ENCODE data around the gene ZIC3. TPM values are rescaled to one million over a fixed set of nuclear protein-coding genes. Genes with fewer than 3 reads are reported as not detected.

ZIC3 gene
- total RNA-seq, 2 experiments from 2014 or later = not detected

GRCh38 chrX:137567682-137568232 lies 1.8 kb downstream of the ZIC3 start:
- TF ChIP-seq EZH2phosphoT487 (IDR thresholded peaks at IDR 0.05; ENCODE audit: borderline replicate concordance, low read depth, low read length) (no peak), CTCF (conservative IDR thresholded peaks at IDR 0.05; ENCODE audit: low read length) (no peak)
- Histone ChIP-seq H4K20me1 (ENCODE audit: insufficient read depth, low read length) (no peaks in the 10 kb centered on the region), H3K4me1 (ENCODE audit: insufficient read depth, low read length, poor library complexity, severe bottlenecking) (no peaks in the 10 kb centered on the region), H3K27ac (ENCODE audit: low read depth, low read length, poor library complexity, severe bottlenecking) (no peak overlapping the region), H3K4me2 (ENCODE audit: low read length) (no peak overlapping the region), H3K79me2 (ENCODE audit: insufficient read depth, low read depth, low read length) (no peaks in the 10 kb centered on the region), H3K9me3 (ENCODE audit: low read length) (no peaks in the 10 kb centered on the region), H3K36me3 (ENCODE audit: insufficient read depth, low read length) (no peaks in the 10 kb centered on the region), H3K4me3 (ENCODE audit: low read depth, low read length, poor library complexity, severe bottlenecking) (no peak overlapping the region), H3K9me2 (ENCODE audit: insufficient read depth, low read length) (no peaks in the 10 kb centered on the region), H2AFZ (ENCODE audit: low read length) (no peak overlapping the region)
- POLR2A ChIA-PET = no interaction called here
- intact Hi-C loops (cut with micrococcal nuclease; ENCODE audit: unreplicated experiment) = no loop called here
- no peak for DNase-seq (ENCODE audit: low spot score)
- CTCF ChIA-PET (ENCODE audit: unreplicated experiment) = no interaction called here
- BruUV-seq (replicated peaks) = no TSS peak

GRCh38 chrX:137568741-137569469 lies 3.0 kb downstream of the ZIC3 start:
- Histone ChIP-seq H3K4me3 (ENCODE audit: low read depth, low read length, poor library complexity, severe bottlenecking) (no peak overlapping the region), H3K36me3 (ENCODE audit: insufficient read depth, low read length) (no peaks in the 10 kb centered on the region), H3K4me1 (ENCODE audit: insufficient read depth, low read length, poor library complexity, severe bottlenecking) (no peaks in the 10 kb centered on the region), H4K20me1 (ENCODE audit: insufficient read depth, low read length) (no peaks in the 10 kb centered on the region), H3K9me3 (ENCODE audit: low read length) (no peaks in the 10 kb centered on the region), H3K4me2 (ENCODE audit: low read length) (no peak overlapping the region), H3K79me2 (ENCODE audit: insufficient read depth, low read depth, low read length) (no peaks in the 10 kb centered on the region), H3K9me2 (ENCODE audit: insufficient read depth, low read length) (no peaks in the 10 kb centered on the region), H2AFZ (ENCODE audit: low read length) (no peak overlapping the region), H3K27ac (ENCODE audit: low read depth, low read length, poor library complexity, severe bottlenecking) (no peak overlapping the region)
- ChIA-PET POLR2A (interaction anchor here (0.7 kb wide), 1 partner anchor 512 kb away, joined by 4 read pairs; no protein-coding TSS in a partner anchor), CTCF (ENCODE audit: unreplicated experiment) (no interaction called here)
- TF ChIP-seq EZH2phosphoT487 (IDR thresholded peaks at IDR 0.05; ENCODE audit: borderline replicate concordance, low read depth, low read length) (no peak), CTCF (conservative IDR thresholded peaks at IDR 0.05; ENCODE audit: low read length) (no peak)
- no TSS peak for BruUV-seq (replicated peaks)
- DNase-seq (ENCODE audit: low spot score) = no peak
- intact Hi-C loops (cut with micrococcal nuclease; ENCODE audit: unreplicated experiment) = no loop called here

GRCh38 chrX:137569470-137569891 lies 3.6 kb downstream of the ZIC3 start:
- intact Hi-C loops (cut with micrococcal nuclease; ENCODE audit: unreplicated experiment) = no loop called here
- H3K9me2 ChIP-seq (ENCODE audit: insufficient read depth, low read length) = no peaks in the 10 kb centered on the region
- H3K36me3 ChIP-seq (ENCODE audit: insufficient read depth, low read length) = no peaks in the 10 kb centered on the region
- no peaks in the 10 kb centered on the region for H4K20me1 ChIP-seq (ENCODE audit: insufficient read depth, low read length)
- ChIA-PET CTCF (ENCODE audit: unreplicated experiment) (no interaction called here), POLR2A (no interaction called here)
- H2AFZ ChIP-seq (ENCODE audit: low read length) = no peak overlapping the region
- no peaks in the 10 kb centered on the region for H3K79me2 ChIP-seq (ENCODE audit: insufficient read depth, low read depth, low read length)
- H3K4me1 ChIP-seq (ENCODE audit: insufficient read depth, low read length, poor library complexity, severe bottlenecking) = no peaks in the 10 kb centered on the region
- H3K4me3 ChIP-seq (ENCODE audit: low read depth, low read length, poor library complexity, severe bottlenecking) = no peak overlapping the region
- BruUV-seq (replicated peaks) = no TSS peak
- H3K27ac ChIP-seq (ENCODE audit: low read depth, low read length, poor library complexity, severe bottlenecking) = no peak overlapping the region
- H3K9me3 ChIP-seq (ENCODE audit: low read length) = no peaks in the 10 kb centered on the region
- DNase-seq (ENCODE audit: low spot score) = no peak
- no peak for TF ChIP-seq CTCF (conservative IDR thresholded peaks at IDR 0.05; ENCODE audit: low read length)
- TF ChIP-seq EZH2phosphoT487 (IDR thresholded peaks at IDR 0.05; ENCODE audit: borderline replicate concordance, low read depth, low read length) = no peak
- H3K4me2 ChIP-seq (ENCODE audit: low read length) = no peak overlapping the region
